ENCODE measurements around the gene PHPT1. TPM values are rescaled to one million over a fixed set of nuclear protein-coding genes. Genes with fewer than 3 reads are reported as not detected.

The PHPT1 gene
- total and polyA plus RNA-seq, 2 experiments from 2014 or later, result 101 to 390 TPM

GRCh38 chr9:136808075-136808805 lies 41.0 kb upstream of the PHPT1 start:
- Histone ChIP-seq H3K4me1 (ENCODE audit: insufficient read depth) (peaks cover 34% of the 10 kb centered on the region), H2AFZ (no peak overlapping the region), H3K27ac (peak overlapping the region; percentile 96), H3K4me2 (peak overlapping the region; percentile 89), H3K36me3 (replicated peaks; ENCODE audit: insufficient read depth, low read depth) (no peaks in the 10 kb centered on the region), H3K4me3 (peak overlapping the region; percentile 99), H3K79me2 (peaks cover 65% of the 10 kb centered on the region), H3K9me3 (ENCODE audit: low read depth) (no peaks in the 10 kb centered on the region), H3K27me3 (no peaks in the 10 kb centered on the region), H3K9me2 (replicated peaks; ENCODE audit: insufficient read depth) (no peaks in the 10 kb centered on the region), H4K20me1 (ENCODE audit: insufficient read depth, poor library complexity, severe bottlenecking) (peaks cover 13% of the 10 kb centered on the region)
- TF ChIP-seq CTCF (IDR thresholded peaks at IDR 0.05; ENCODE audit: poor library complexity) (no peak), EZH2 (IDR thresholded peaks at IDR 0.05; ENCODE audit: borderline replicate concordance) (no peak), EZH2phosphoT487 (IDR thresholded peaks at IDR 0.05; ENCODE audit: low read depth, severe bottlenecking, unreplicated experiment) (no peak)
- no peak for DNase-seq (ENCODE audit: low spot score)
- WGBS (ENCODE audit: low lambda C conversion rate, missing lambda C conversion rate), result 2% methylated on average over 43 of the region's 93 CpGs

GRCh38 chr9:136808806-136809158 lies 40.4 kb upstream of the PHPT1 start:
- Histone ChIP-seq H3K4me1 (ENCODE audit: insufficient read depth) (peaks cover 34% of the 10 kb centered on the region), H3K27ac (peak overlapping the region; percentile 96), H3K27me3 (no peaks in the 10 kb centered on the region), H2AFZ (no peak overlapping the region), H3K36me3 (replicated peaks; ENCODE audit: insufficient read depth, low read depth) (no peaks in the 10 kb centered on the region), H3K4me2 (peak overlapping the region; percentile 89), H3K79me2 (peaks cover 69% of the 10 kb centered on the region), H4K20me1 (ENCODE audit: insufficient read depth, poor library complexity, severe bottlenecking) (peaks cover 13% of the 10 kb centered on the region), H3K9me3 (ENCODE audit: low read depth) (no peaks in the 10 kb centered on the region), H3K9me2 (replicated peaks; ENCODE audit: insufficient read depth) (no peaks in the 10 kb centered on the region), H3K4me3 (peak overlapping the region; percentile 99)
- DNase-seq (ENCODE audit: low spot score), result no peak
- no peak for TF ChIP-seq CTCF (IDR thresholded peaks at IDR 0.05; ENCODE audit: poor library complexity)
- 3% methylated on average over 14 of the region's 14 CpGs for WGBS (ENCODE audit: low lambda C conversion rate, missing lambda C conversion rate)

GRCh38 chr9:136814725-136815421 lies 34.3 kb upstream of the PHPT1 start:
- H3K79me2 ChIP-seq, result peaks cover 95% of the 10 kb centered on the region
- peaks cover 16% of the 10 kb centered on the region for H3K4me1 ChIP-seq (ENCODE audit: insufficient read depth)
- no peak overlapping the region for H2AFZ ChIP-seq
- 97% methylated on average over 13 of the region's 13 CpGs for WGBS (ENCODE audit: low lambda C conversion rate, missing lambda C conversion rate)
- no peaks in the 10 kb centered on the region for H3K9me3 ChIP-seq (ENCODE audit: low read depth)
- H3K9me2 ChIP-seq (replicated peaks; ENCODE audit: insufficient read depth), result no peaks in the 10 kb centered on the region
- H3K27me3 ChIP-seq, result no peaks in the 10 kb centered on the region
- H3K4me2 ChIP-seq, result no peak overlapping the region
- H4K20me1 ChIP-seq (ENCODE audit: insufficient read depth, poor library complexity, severe bottlenecking), result peaks cover 21% of the 10 kb centered on the region
- H3K4me3 ChIP-seq, result no peak overlapping the region
- TF ChIP-seq EZH2phosphoT487 (IDR thresholded peaks at IDR 0.05; ENCODE audit: low read depth, severe bottlenecking, unreplicated experiment) (no peak), CTCF (IDR thresholded peaks at IDR 0.05; ENCODE audit: poor library complexity) (no peak), EZH2 (IDR thresholded peaks at IDR 0.05; ENCODE audit: borderline replicate concordance) (no peak)
- no peaks in the 10 kb centered on the region for H3K36me3 ChIP-seq (replicated peaks; ENCODE audit: insufficient read depth, low read depth)
- no peak for DNase-seq (ENCODE audit: low spot score)
- no peak overlapping the region for H3K27ac ChIP-seq

Measured in hepatocyte (in vitro differentiated cells).